Astrocyte of the hippocampus (primary cell): ENCODE measurements around the gene GJA10.

ENCODE experiments used
- DNase-seq: peaks from one replicate; pipeline ENCODE4 v3.0.0; 2011; ENCODE audit warnings: low read depth, low spot score

The GJA10 gene

GRCh38 chr6:89944826-89945407, 50.6 kb downstream of the GJA10 start:
- no peak for DNase-seq
